Adrenal gland (tissue), 5 donors: ENCODE measurements around the gene SMAP2.

Experiments used
- CTCF ChIP-seq, 6 experiments: fragments of 450-650 bp in 4 of 6; fragments of 200-600 bp in 2 of 6; sonication (generic) in 1 of 6; IDR thresholded peaks; 1 replicate in 5 of 6; 2 replicates in 1 of 6; pipeline versions ENCODE4 v1.5.1 to v1.8.0; 2016 to 2021; ENCODE audit warnings: antibody characterized with exemption in 6 of 6, mild to moderate bottlenecking in 2 of 6, moderate library complexity in 1 of 6
- POLR2A ChIP-seq, 2 donors: fragments of 450-650 bp; IDR thresholded peaks; one replicate each; pipeline ENCODE4 v1.6.1; 2017; ENCODE audit warnings: antibody characterized with exemption in 2 of 2, mild to moderate bottlenecking in 2 of 2, moderate library complexity in 1 of 2
- donor health status: DM: no; HTN: no; CAD: no.

- TF ChIP-seq POLR2A (IDR thresholded peaks at IDR 0.05) (peak; percentile 42 to 77), CTCF (IDR thresholded peaks at IDR 0.05) (no peak)
Measured at GRCh38 chr1:40373323-40374283, at the start of gene SMAP2.
